ENCODE data around the gene BATF2. TPM values are rescaled to one million over a fixed set of nuclear protein-coding genes. Genes with fewer than 3 reads are reported as not detected.

The BATF2 gene
- polyA plus RNA-seq, 1 experiment = 1.5 TPM

DNA sequence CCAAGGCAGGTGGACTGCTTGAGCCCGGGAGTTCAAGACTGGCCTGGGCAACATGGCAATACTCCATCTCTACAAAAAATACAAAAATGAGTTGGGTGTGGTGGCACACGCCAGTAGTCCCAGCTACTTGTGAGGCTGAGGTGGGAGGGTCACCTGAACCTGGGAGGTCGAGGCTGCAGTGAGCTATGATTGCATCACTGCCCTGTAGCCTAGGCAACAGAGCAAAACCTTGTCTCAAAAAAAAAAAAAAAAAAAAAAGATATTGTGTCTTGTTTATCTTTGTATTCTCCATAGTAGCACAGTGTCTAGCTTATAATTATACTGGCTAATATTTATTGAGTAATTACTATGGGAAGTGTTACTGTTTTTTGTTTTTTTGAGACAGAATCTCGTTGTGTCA, 45.2 kb downstream of the BATF2 start:
- TF ChIP-seq, protein P1, sequence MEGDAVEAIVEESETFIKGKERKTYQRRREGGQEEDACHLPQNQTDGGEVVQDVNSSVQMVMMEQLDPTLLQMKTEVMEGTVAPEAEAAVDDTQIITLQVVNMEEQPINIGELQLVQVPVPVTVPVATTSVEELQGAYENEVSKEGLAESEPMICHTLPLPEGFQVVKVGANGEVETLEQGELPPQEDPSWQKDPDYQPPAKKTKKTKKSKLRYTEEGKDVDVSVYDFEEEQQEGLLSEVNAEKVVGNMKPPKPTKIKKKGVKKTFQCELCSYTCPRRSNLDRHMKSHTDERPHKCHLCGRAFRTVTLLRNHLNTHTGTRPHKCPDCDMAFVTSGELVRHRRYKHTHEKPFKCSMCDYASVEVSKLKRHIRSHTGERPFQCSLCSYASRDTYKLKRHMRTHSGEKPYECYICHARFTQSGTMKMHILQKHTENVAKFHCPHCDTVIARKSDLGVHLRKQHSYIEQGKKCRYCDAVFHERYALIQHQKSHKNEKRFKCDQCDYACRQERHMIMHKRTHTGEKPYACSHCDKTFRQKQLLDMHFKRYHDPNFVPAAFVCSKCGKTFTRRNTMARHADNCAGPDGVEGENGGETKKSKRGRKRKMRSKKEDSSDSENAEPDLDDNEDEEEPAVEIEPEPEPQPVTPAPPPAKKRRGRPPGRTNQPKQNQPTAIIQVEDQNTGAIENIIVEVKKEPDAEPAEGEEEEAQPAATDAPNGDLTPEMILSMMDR (IDR thresholded peaks at IDR 0.05; ENCODE audit: insufficient read depth, low read depth, low read length) = no peak
- Histone ChIP-seq H3K4me3 (ENCODE audit: low read depth, low read length) (no peak overlapping the region), H3K27me3 (ENCODE audit: control insufficient read depth, insufficient read depth, low read length) (peaks cover 7% of the 10 kb centered on the region), H3K36me3 (ENCODE audit: control insufficient read depth, insufficient read depth, low read length) (no peaks in the 10 kb centered on the region)
- POLR2A ChIA-PET = no interaction called here
- CTCF ChIA-PET = no interaction called here
- no peak for DNase-seq (ENCODE audit: low read depth)

DNA sequence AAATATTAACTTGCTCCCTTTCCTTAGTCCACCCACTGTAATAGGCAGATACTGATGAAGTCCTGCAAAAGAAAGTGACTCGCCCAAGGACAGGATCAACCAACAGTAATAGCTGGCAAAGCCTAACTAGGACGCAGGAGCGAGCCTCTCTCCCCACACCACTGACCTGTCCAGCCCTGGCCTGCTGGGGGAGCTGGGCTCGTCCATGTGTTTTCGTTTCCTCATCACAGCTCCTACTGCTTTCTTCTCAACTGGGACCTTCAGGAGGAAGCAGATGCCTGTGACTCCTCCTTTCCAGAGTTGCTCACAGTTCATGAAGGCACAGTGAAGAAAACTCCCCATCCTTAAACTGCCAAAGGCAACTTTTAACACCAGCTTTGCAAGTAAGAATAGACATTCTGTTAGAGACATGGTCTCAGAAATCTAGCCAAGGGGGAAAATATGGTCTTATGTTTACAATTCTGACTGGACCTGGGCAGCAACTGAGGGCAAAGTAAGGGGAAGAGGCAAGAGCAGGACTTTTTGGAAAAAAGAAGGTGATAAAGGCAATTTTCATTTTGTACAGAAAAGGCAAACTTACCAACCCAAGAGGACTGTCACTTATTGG, 49.5 kb downstream of the BATF2 start:
- no peak for DNase-seq (ENCODE audit: low read depth)
- CTCF ChIA-PET = interaction anchor here (1.0 to 1.7 kb wide), 2 partner anchors 10 to 13 kb away, joined by 3 to 4 read pairs; no protein-coding TSS in a partner anchor
- Histone ChIP-seq H3K4me3 (ENCODE audit: low read depth, low read length) (no peak overlapping the region), H3K27me3 (ENCODE audit: control insufficient read depth, insufficient read depth, low read length) (peaks cover 9% of the 10 kb centered on the region), H3K36me3 (ENCODE audit: control insufficient read depth, insufficient read depth, low read length) (no peaks in the 10 kb centered on the region)
- TF ChIP-seq, protein P1 (IDR thresholded peaks at IDR 0.05; ENCODE audit: insufficient read depth, low read depth, low read length) = peak; percentile 12; the same call in 1 of the 2 replicates
- POLR2A ChIA-PET = no interaction called here

Small RNA genes within 50 kb of the gene (small RNA-seq; reads per million reads assigned to genes)
- not detected for gene MIR6879 (ENCODE audit: insufficient read length, low read depth, low replicate concordance)
- gene SNX15 (ENCODE audit: insufficient read length, low read depth, low replicate concordance) = not detected

Other genes starting within 250 kb of the BATF2 start
- 0.10 TPM in 2 replicates for gene PYGM, start 237.0 kb downstream of the BATF2 start, polyA plus RNA-seq (2011; rRNA removed)
- 40.3 and 41.7 TPM in 2 replicates for gene SF1, start 218.4 kb downstream of the BATF2 start, polyA plus RNA-seq (2011; rRNA removed)
- 9.4 and 22.4 TPM in 2 replicates for gene MAP4K2, start 193.8 kb downstream of the BATF2 start, polyA plus RNA-seq (2011; rRNA removed)
- gene MEN1, start 186.4 kb downstream of the BATF2 start, polyA plus RNA-seq (2011; rRNA removed) = 14.4 and 27.8 TPM in 2 replicates
- 0.01 and 0.02 TPM in 2 replicates for gene CDC42BPG, start 152.3 kb downstream of the BATF2 start, polyA plus RNA-seq (2011; rRNA removed)
- gene EHD1, start 118.3 kb downstream of the BATF2 start, polyA plus RNA-seq (2011; rRNA removed) = 95.3 and 191 TPM in 2 replicates
- 3.7 and 7.0 TPM in 2 replicates for gene ATG2A, start 79.8 kb downstream of the BATF2 start, polyA plus RNA-seq (2011; rRNA removed)
- 16.0 and 18.5 TPM in 2 replicates for gene PPP2R5B, start 72.3 kb downstream of the BATF2 start, polyA plus RNA-seq (2011; rRNA removed)
- gene GPHA2, start 61.1 kb downstream of the BATF2 start, polyA plus RNA-seq (2011; rRNA removed) = not detected in 2 replicates
- gene MAJIN, start 24.9 kb downstream of the BATF2 start, polyA plus RNA-seq (2011; rRNA removed) = not detected in 2 replicates
- gene ARL2, start 17.2 kb upstream of the BATF2 start, polyA plus RNA-seq (2011; rRNA removed) = 117 and 141 TPM in 2 replicates
- gene SNX15, start 30.5 kb upstream of the BATF2 start, polyA plus RNA-seq (2011; rRNA removed) = 8.3 and 15.3 TPM in 2 replicates
- 5.9 and 7.3 TPM in 2 replicates for gene SAC3D1, start 44.2 kb upstream of the BATF2 start, polyA plus RNA-seq (2011; rRNA removed)
- gene NAALADL1, start 61.6 kb upstream of the BATF2 start, polyA plus RNA-seq (2011; rRNA removed) = 25.4 and 38.7 TPM in 2 replicates
- 10.7 and 11.9 TPM in 2 replicates for gene CDCA5, start 87.1 kb upstream of the BATF2 start, polyA plus RNA-seq (2011; rRNA removed)
- gene ZFPL1, start 87.3 kb upstream of the BATF2 start, polyA plus RNA-seq (2011; rRNA removed) = 41.7 and 91.8 TPM in 2 replicates
- 61.8 and 86.2 TPM in 2 replicates for gene VPS51, start 99.2 kb upstream of the BATF2 start, polyA plus RNA-seq (2011; rRNA removed)
- gene TM7SF2, start 114.9 kb upstream of the BATF2 start, polyA plus RNA-seq (2011; rRNA removed) = 5.0 and 8.2 TPM in 2 replicates
- 3.6 and 4.6 TPM in 2 replicates for gene ZNHIT2, start 120.7 kb upstream of the BATF2 start, polyA plus RNA-seq (2011; rRNA removed)
- 474 and 610 TPM in 2 replicates for gene FAU, start 125.2 kb upstream of the BATF2 start, polyA plus RNA-seq (2011; rRNA removed)
- gene MRPL49, start 125.3 kb upstream of the BATF2 start, polyA plus RNA-seq (2011; rRNA removed) = 54.4 and 68.5 TPM in 2 replicates
- 13.3 and 33.4 TPM in 2 replicates for gene SYVN1, start 137.5 kb upstream of the BATF2 start, polyA plus RNA-seq (2011; rRNA removed)
- gene SPDYC, start 173.3 kb upstream of the BATF2 start, polyA plus RNA-seq (2011; rRNA removed) = not detected in 2 replicates
- 75.4 and 181 TPM in 2 replicates for gene CAPN1, start 185.0 kb upstream of the BATF2 start, polyA plus RNA-seq (2011; rRNA removed)